Hepatocyte (in vitro differentiated cells): ENCODE data around the gene ADCY9.

Experiments
- EZH2 ChIP-seq: fragments of 200-600 bp; sonication (generic); IDR thresholded peaks from 2 replicates; pipeline ENCODE4 v1.6.1; 2016; ENCODE audit warnings: antibody characterized with exemption, mild to moderate bottlenecking, borderline replicate concordance
- EZH2phosphoT487 ChIP-seq: fragments of 200-600 bp; sonication (generic); IDR thresholded peaks from one replicate; pipeline ENCODE4 v1.6.1; 2018; ENCODE audit warnings: antibody characterized with exemption, mild to moderate bottlenecking, low read depth, moderate library complexity; ENCODE audit not compliant: unreplicated experiment, severe bottlenecking
- TF ChIP-seq, protein P1 (sequence below): fragments of 200-600 bp; sonication (generic); IDR thresholded peaks from 2 replicates; pipeline ENCODE4 v1.5.1; 2016; ENCODE audit warnings: antibody characterized with exemption, mild to moderate bottlenecking; ENCODE audit not compliant: poor library complexity

DNA sequence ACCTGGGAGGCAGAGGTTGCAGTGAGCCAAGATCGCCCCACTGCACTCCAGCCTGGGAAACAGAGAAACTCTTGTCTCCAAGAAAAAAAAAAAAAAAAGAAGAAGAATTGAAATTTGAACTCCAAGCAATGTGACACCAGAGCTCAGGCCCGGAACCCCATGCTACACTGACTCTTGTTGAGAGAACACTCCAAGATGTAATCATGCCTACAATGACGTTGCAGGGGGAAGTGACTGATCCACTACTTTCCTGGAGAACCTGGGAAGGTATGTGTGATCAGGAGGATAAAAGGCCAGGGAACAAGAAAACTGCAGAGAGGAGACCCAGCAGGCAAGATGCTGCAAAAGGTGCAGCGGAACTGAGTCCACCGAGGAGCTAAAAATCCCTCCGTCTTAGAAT, 57.9 kb downstream of the ADCY9 start:
- TF ChIP-seq, protein P1, sequence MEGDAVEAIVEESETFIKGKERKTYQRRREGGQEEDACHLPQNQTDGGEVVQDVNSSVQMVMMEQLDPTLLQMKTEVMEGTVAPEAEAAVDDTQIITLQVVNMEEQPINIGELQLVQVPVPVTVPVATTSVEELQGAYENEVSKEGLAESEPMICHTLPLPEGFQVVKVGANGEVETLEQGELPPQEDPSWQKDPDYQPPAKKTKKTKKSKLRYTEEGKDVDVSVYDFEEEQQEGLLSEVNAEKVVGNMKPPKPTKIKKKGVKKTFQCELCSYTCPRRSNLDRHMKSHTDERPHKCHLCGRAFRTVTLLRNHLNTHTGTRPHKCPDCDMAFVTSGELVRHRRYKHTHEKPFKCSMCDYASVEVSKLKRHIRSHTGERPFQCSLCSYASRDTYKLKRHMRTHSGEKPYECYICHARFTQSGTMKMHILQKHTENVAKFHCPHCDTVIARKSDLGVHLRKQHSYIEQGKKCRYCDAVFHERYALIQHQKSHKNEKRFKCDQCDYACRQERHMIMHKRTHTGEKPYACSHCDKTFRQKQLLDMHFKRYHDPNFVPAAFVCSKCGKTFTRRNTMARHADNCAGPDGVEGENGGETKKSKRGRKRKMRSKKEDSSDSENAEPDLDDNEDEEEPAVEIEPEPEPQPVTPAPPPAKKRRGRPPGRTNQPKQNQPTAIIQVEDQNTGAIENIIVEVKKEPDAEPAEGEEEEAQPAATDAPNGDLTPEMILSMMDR = no peak
- TF ChIP-seq EZH2phosphoT487 (no peak), EZH2 (no peak)
